GM13976 (cell line): Measurements from ENCODE around the gene FHOD3.

Experiments
- DNase-seq: peaks from one replicate; pipeline ENCODE4 v3.0.0; 2012; ENCODE audit warnings: low spot score
- CTCF ChIP-seq: IDR thresholded peaks from 2 replicates; pipeline ENCODE4 v1.5.1; 2012; ENCODE audit warnings: borderline replicate concordance, mild to moderate bottlenecking; ENCODE audit not compliant: insufficient read depth; ENCODE audit errors: extremely low read depth, missing control alignments, control extremely low read depth
- in situ Hi-C: fragments of 300-500 bp; cut with MboI; formaldehyde crosslinking; loops from one replicate; pipeline ENCODE4 v1.12.0; 2022; ENCODE audit warnings: low sequenced_read_pairs, mixed read lengths, inconsistent platforms; ENCODE audit not compliant: unreplicated experiment

Gene FHOD3

DNA sequence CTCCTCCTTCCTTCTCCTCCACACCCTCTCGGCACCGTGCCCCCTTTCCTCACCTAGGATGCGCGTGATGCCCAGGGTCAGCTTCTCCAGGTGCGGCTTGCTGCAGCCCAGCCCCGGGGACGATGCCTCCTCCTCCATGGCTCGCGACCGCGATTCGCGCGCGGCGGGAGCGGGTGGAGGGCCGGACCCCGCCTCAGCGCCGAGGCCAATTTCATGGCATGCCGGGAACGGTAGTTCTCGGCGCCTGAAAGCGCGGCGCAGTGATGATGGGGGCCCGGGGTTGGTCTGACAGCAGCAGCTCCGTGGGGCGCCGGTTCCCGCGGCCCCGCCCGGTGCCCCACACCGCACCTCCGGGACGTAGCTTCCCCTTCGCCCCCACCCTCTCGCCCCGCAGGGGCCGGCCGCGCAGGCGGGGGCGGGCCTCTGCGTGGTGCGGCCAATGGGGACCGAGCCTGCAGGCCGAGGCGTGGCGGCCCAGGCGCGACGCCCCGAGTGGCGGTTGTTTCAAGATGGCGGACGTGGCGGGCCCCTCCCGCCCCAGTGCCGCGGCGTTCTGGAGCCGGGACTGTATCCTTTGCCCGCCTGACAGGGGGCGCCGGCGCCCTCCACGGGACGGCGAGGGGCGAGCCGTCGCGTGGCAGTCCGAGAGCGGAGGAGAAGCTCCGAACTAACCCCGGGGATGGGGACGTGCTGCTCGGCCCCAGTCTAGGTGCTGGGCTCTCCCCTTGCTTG, 531.3 kb downstream of the FHOD3 start, which contains the start of the genes KIAA1328 and TPGS2:
KIAA1328 (plus strand) TSS at position 498 of the 732 bp plus-strand sequence; CDS start at position 510, 12 bp downstream.
TPGS2 (minus strand) TSS at position 373 of the 732 bp plus-strand sequence; CDS start at position 138, 235 bp downstream.
- TF ChIP-seq CTCF: peak; percentile 58
- in situ Hi-C loops: no loop called here
- DNase-seq: peak; percentile 94
